ENCODE measurements around the gene PLSCR3. TPM values are rescaled to one million over a fixed set of nuclear protein-coding genes. Genes with fewer than 3 reads are reported as not detected.

The PLSCR3 gene
- total RNA-seq, 1 experiment from 2014 or later: 15.2 TPM

GRCh38 chr17:7391307-7391706 is 3.0 kb downstream of the PLSCR3 start:
- BruUV-seq (replicated peaks): no TSS peak
- Histone ChIP-seq H3K36me3 (ENCODE audit: insufficient read depth, low read length, poor library complexity, severe bottlenecking) (no peaks in the 10 kb centered on the region), H3K9me3 (ENCODE audit: low read depth, low read length, poor library complexity, severe bottlenecking) (no peaks in the 10 kb centered on the region), H3K27ac (ENCODE audit: low read depth, low read length, poor library complexity, severe bottlenecking) (no peak overlapping the region), H3K27me3 (replicated peaks; ENCODE audit: insufficient read depth, low read depth, low read length, poor library complexity) (no peaks in the 10 kb centered on the region), H3K4me3 (ENCODE audit: low read depth, low read length, poor library complexity, severe bottlenecking) (no peak overlapping the region), H3K4me1 (ENCODE audit: insufficient read depth, low read length, poor library complexity, severe bottlenecking) (peaks cover 13% of the 10 kb centered on the region)
- POLR2A ChIA-PET (ENCODE audit: low non-redundant PET): no interaction called here
- DNase-seq (ENCODE audit: low spot score): no peak
- intact Hi-C loops (cut with micrococcal nuclease; ENCODE audit: unreplicated experiment): no loop called here
- TF ChIP-seq CTCF (conservative IDR thresholded peaks at IDR 0.05; ENCODE audit: low read depth, low read length) (no peak), EZH2 (IDR thresholded peaks at IDR 0.05; ENCODE audit: borderline replicate concordance, low read depth, low read length, poor library complexity, severe bottlenecking) (no peak)
- CTCF ChIA-PET: no interaction called here

- TF ChIP-seq EZH2 (IDR thresholded peaks at IDR 0.05; ENCODE audit: borderline replicate concordance, low read depth, low read length, poor library complexity, severe bottlenecking): no peak
- TF ChIP-seq CTCF (conservative IDR thresholded peaks at IDR 0.05; ENCODE audit: low read depth, low read length): no peak
- intact Hi-C loops (cut with micrococcal nuclease; ENCODE audit: unreplicated experiment): no loop called here
- no peak overlapping the region for H3K27ac ChIP-seq (ENCODE audit: low read depth, low read length, poor library complexity, severe bottlenecking)
- H3K9me3 ChIP-seq (ENCODE audit: low read depth, low read length, poor library complexity, severe bottlenecking): no peaks in the 10 kb centered on the region
- no peak for DNase-seq (ENCODE audit: low spot score)
- no peaks in the 10 kb centered on the region for H3K27me3 ChIP-seq (replicated peaks; ENCODE audit: insufficient read depth, low read depth, low read length, poor library complexity)
- CTCF ChIA-PET: no interaction called here
- H3K4me1 ChIP-seq (ENCODE audit: insufficient read depth, low read length, poor library complexity, severe bottlenecking): peaks cover 13% of the 10 kb centered on the region
- H3K36me3 ChIP-seq (ENCODE audit: insufficient read depth, low read length, poor library complexity, severe bottlenecking): no peaks in the 10 kb centered on the region
- H3K4me3 ChIP-seq (ENCODE audit: low read depth, low read length, poor library complexity, severe bottlenecking): no peak overlapping the region
- POLR2A ChIA-PET (ENCODE audit: low non-redundant PET): no interaction called here
- BruUV-seq (replicated peaks): no TSS peak
These were observed 4.1 kb downstream of the PLSCR3 start for GRCh38 chr17:7389924-7390910.

- intact Hi-C loops (cut with micrococcal nuclease; ENCODE audit: unreplicated experiment): no loop called here
- no peak overlapping the region for H3K27ac ChIP-seq (ENCODE audit: low read depth, low read length, poor library complexity, severe bottlenecking)
- H3K4me1 ChIP-seq (ENCODE audit: insufficient read depth, low read length, poor library complexity, severe bottlenecking): peaks cover 7% of the 10 kb centered on the region
- H3K27me3 ChIP-seq (replicated peaks; ENCODE audit: insufficient read depth, low read depth, low read length, poor library complexity): no peaks in the 10 kb centered on the region
- ChIA-PET POLR2A (ENCODE audit: low non-redundant PET) (no interaction called here), CTCF (no interaction called here)
- DNase-seq (ENCODE audit: low spot score): no peak
- no TSS peak for BruUV-seq (replicated peaks)
- no peak for TF ChIP-seq CTCF (conservative IDR thresholded peaks at IDR 0.05; ENCODE audit: low read depth, low read length)
- no peak for TF ChIP-seq EZH2 (IDR thresholded peaks at IDR 0.05; ENCODE audit: borderline replicate concordance, low read depth, low read length, poor library complexity, severe bottlenecking)
- no peaks in the 10 kb centered on the region for H3K9me3 ChIP-seq (ENCODE audit: low read depth, low read length, poor library complexity, severe bottlenecking)
- H3K36me3 ChIP-seq (ENCODE audit: insufficient read depth, low read length, poor library complexity, severe bottlenecking): no peaks in the 10 kb centered on the region
- no peak overlapping the region for H3K4me3 ChIP-seq (ENCODE audit: low read depth, low read length, poor library complexity, severe bottlenecking)
These were observed 5.5 kb downstream of the PLSCR3 start for GRCh38 chr17:7388856-7389255.

All from A673 (cell line).